ENCODE results near the gene OTOGL.

- TF ChIP-seq REST (IDR thresholded peaks at IDR 0.05; ENCODE audit: borderline replicate concordance) (no peak), CTCF (IDR thresholded peaks at IDR 0.05; ENCODE audit: poor library complexity, severe bottlenecking) (no peak), RAD21 (conservative IDR thresholded peaks at IDR 0.05) (no peak), EP300 (conservative IDR thresholded peaks at IDR 0.05; ENCODE audit: poor library complexity, severe bottlenecking) (no peak), MXI1 (conservative IDR thresholded peaks at IDR 0.05; ENCODE audit: poor library complexity, severe bottlenecking) (no peak), EZH2 (IDR thresholded peaks at IDR 0.05; ENCODE audit: borderline replicate concordance, insufficient read depth, low read length, poor library complexity, severe bottlenecking) (no peak), POLR2AphosphoS5 (IDR thresholded peaks at IDR 0.05) (no peak)
These were observed 1.8 kb downstream of the OTOGL start for GRCh38 chr12:80101126-80101525.

All from neural cell (in vitro differentiated cells).